HCT116 (cell line): Measurements from ENCODE around the gene CHST11.

Experiments used
- ELF1 ChIP-seq: IDR thresholded peaks from 2 replicates; pipeline ENCODE4 v1.6.1; 2012; ENCODE audit warnings: low read depth, borderline replicate concordance
- EZH2 ChIP-seq: fragments of 200-600 bp; sonication (generic); IDR thresholded peaks from 2 replicates; pipeline ENCODE4 v1.6.1; 2017; ENCODE audit warnings: antibody characterized with exemption, mixed run types
- EZH2phosphoT487 ChIP-seq: fragments of 200-600 bp; IDR thresholded peaks from 2 replicates; pipeline ENCODE4 v1.6.1; 2018; ENCODE audit warnings: antibody characterized with exemption, borderline replicate concordance
- POLR2A ChIP-seq: IDR thresholded peaks from 2 replicates; pipeline ENCODE4 v1.7.0; 2011; ENCODE audit warnings: borderline replicate concordance; ENCODE audit not compliant: insufficient read depth, insufficient read length; ENCODE audit errors: extremely low read depth
- POLR2AphosphoS5 ChIP-seq: IDR thresholded peaks from 2 replicates; pipeline ENCODE4 v1.6.1; 2011; ENCODE audit warnings: mild to moderate bottlenecking, low read depth, low read length, moderate library complexity
- RAD21 ChIP-seq: IDR thresholded peaks from 2 replicates; pipeline ENCODE4 v1.6.1; 2012; ENCODE audit warnings: low read depth, mild to moderate bottlenecking
- REST ChIP-seq: IDR thresholded peaks from 2 replicates; pipeline ENCODE4 v1.6.1; 2012; ENCODE audit warnings: low read depth
- SP1 ChIP-seq: IDR thresholded peaks from 2 replicates; pipeline ENCODE4 v1.6.1; 2012; ENCODE audit warnings: low read depth
- SRF ChIP-seq: IDR thresholded peaks from 2 replicates; pipeline ENCODE4 v1.6.1; 2012; ENCODE audit warnings: low read depth
- TCF7L2 ChIP-seq: IDR thresholded peaks from 2 replicates; pipeline ENCODE4 v1.7.0; 2011; ENCODE audit warnings: borderline replicate concordance, inconsistent platforms; ENCODE audit not compliant: insufficient read depth, insufficient read length; ENCODE audit errors: extremely low read depth
- TF ChIP-seq, protein P1 (sequence below): IDR thresholded peaks from 2 replicates; pipeline ENCODE4 v1.6.1; 2012
- TF ChIP-seq, protein P2 (sequence below), 3 experiments: fragments of 200-600 bp in 1 of 3; sonication (generic) in 1 of 3; IDR thresholded peaks in 2 of 3; conservative IDR thresholded peaks in 1 of 3; 2 replicates each; pipeline ENCODE4 v1.5.1; 2012 to 2017; ENCODE audit warnings: low read depth in 2 of 3, low read length in 2 of 3, antibody characterized with exemption in 1 of 3, borderline replicate concordance in 1 of 3, control low read depth in 1 of 3, mild to moderate bottlenecking in 1 of 3, mixed read lengths in 1 of 3, mixed run types in 1 of 3, moderate library complexity in 1 of 3; ENCODE audit not compliant: insufficient read depth in 1 of 3

DNA sequence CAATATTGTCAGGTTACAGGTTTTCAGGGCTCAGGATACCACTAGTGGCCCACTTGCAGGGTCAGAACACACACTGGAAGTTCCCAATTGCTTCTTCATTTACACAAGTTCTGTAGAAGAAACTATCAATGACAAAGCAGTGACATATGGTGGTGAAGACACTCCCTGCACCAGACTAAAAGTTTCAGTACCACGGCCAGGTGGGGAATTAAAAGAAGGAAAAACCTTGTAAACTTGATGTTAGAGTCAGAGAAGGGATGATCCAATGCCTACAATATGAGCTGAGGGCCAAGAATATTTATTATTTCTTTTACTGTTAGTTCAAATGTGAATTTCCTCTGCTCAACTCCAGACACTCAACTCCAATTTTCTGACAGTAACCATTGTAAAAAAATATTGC, 31.8 kb upstream of the CHST11 start:
- TF ChIP-seq, protein P1, sequence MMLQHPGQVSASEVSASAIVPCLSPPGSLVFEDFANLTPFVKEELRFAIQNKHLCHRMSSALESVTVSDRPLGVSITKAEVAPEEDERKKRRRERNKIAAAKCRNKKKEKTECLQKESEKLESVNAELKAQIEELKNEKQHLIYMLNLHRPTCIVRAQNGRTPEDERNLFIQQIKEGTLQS = no peak
- TF ChIP-seq, protein P2, sequence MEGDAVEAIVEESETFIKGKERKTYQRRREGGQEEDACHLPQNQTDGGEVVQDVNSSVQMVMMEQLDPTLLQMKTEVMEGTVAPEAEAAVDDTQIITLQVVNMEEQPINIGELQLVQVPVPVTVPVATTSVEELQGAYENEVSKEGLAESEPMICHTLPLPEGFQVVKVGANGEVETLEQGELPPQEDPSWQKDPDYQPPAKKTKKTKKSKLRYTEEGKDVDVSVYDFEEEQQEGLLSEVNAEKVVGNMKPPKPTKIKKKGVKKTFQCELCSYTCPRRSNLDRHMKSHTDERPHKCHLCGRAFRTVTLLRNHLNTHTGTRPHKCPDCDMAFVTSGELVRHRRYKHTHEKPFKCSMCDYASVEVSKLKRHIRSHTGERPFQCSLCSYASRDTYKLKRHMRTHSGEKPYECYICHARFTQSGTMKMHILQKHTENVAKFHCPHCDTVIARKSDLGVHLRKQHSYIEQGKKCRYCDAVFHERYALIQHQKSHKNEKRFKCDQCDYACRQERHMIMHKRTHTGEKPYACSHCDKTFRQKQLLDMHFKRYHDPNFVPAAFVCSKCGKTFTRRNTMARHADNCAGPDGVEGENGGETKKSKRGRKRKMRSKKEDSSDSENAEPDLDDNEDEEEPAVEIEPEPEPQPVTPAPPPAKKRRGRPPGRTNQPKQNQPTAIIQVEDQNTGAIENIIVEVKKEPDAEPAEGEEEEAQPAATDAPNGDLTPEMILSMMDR (IDR thresholded peaks at IDR 0.05 in 2 of 3, conservative IDR thresholded peaks at IDR 0.05 in 1 of 3; ENCODE audit: borderline replicate concordance in 1 of 3, insufficient read depth in 1 of 3, low read depth in 2 of 3, low read length in 2 of 3) = no peak
- TF ChIP-seq POLR2AphosphoS5 = no peak
- no peak for TF ChIP-seq TCF7L2
- TF ChIP-seq EZH2 = no peak
- TF ChIP-seq POLR2A = no peak
- TF ChIP-seq SP1 = no peak
- TF ChIP-seq REST = no peak
- no peak for TF ChIP-seq EZH2phosphoT487
- no peak for TF ChIP-seq RAD21
- no peak for TF ChIP-seq ELF1
- TF ChIP-seq SRF = no peak
